GM19455 (cell line): ENCODE measurements around the gene CTAGE4.
A peak's percentile ranks its signal among the peaks of the same experiment; 100 is the strongest.
"Not testable (repeated sequence)": the region's sequence is repeated elsewhere in the genome, so short reads cannot be mapped to it uniquely, and the experiment has no call there.

ENCODE experiments used
- ATAC-seq: cut with Tn5 transposase; IDR thresholded peaks from one replicate; pipeline ENCODE4 v1.9.1; 2021; ENCODE audit not compliant: unreplicated experiment

Gene CTAGE4

GRCh38 chr7:144203086-144203485 lies 19.8 kb downstream of the CTAGE4 start:
- not testable (repeated sequence) for ATAC-seq

- ATAC-seq, result not testable (repeated sequence)
Observed at GRCh38 chr7:144205306-144205705, 22.0 kb downstream of the CTAGE4 start.

- not testable (repeated sequence) for ATAC-seq
Observed at GRCh38 chr7:144217200-144217599, 33.9 kb downstream of the CTAGE4 start.

GRCh38 chr7:144218581-144218980 lies 35.3 kb downstream of the CTAGE4 start:
- not testable (repeated sequence) for ATAC-seq

- ATAC-seq, result peak; percentile 48
Observed at GRCh38 chr7:144219149-144219548, 35.9 kb downstream of the CTAGE4 start.

GRCh38 chr7:144220531-144220930 lies 37.3 kb downstream of the CTAGE4 start:
- not testable (repeated sequence) for ATAC-seq

GRCh38 chr7:144223675-144224074 lies 40.4 kb downstream of the CTAGE4 start:
- not testable (repeated sequence) for ATAC-seq

- ATAC-seq, result not testable (repeated sequence)
Observed at GRCh38 chr7:144226866-144227265, 43.6 kb downstream of the CTAGE4 start.

GRCh38 chr7:144228810-144229209 lies 45.5 kb downstream of the CTAGE4 start:
- ATAC-seq, result not testable (repeated sequence)

- not testable (repeated sequence) for ATAC-seq
Observed at GRCh38 chr7:144231027-144231426, 47.8 kb downstream of the CTAGE4 start.

GRCh38 chr7:144233039-144233438 lies 49.8 kb downstream of the CTAGE4 start:
- not testable (repeated sequence) for ATAC-seq
